ENCODE results near the gene GZMA.

GZMA gene

GRCh38 chr5:55066277-55066676, 36.2 kb upstream of the GZMA start:
- Histone ChIP-seq H3K4me3 (ENCODE audit: low read length) (no peak overlapping the region), H3K4me1 (ENCODE audit: control insufficient read depth, low read length) (no peaks in the 10 kb centered on the region), H3K79me2 (ENCODE audit: control insufficient read depth, low read length) (no peaks in the 10 kb centered on the region), H4K20me1 (ENCODE audit: control insufficient read depth, insufficient read depth, low read depth, low read length) (no peaks in the 10 kb centered on the region), H3K9me3 (ENCODE audit: control insufficient read depth, insufficient read depth, low read length) (no peaks in the 10 kb centered on the region), H3K27me3 (ENCODE audit: control insufficient read depth, low read length) (no peaks in the 10 kb centered on the region), H3K27ac (ENCODE audit: low read depth, low read length) (no peak overlapping the region), H3F3A (ENCODE audit: control insufficient read depth, insufficient read depth) (no peaks in the 10 kb centered on the region), H3K4me2 (ENCODE audit: low read length) (no peak overlapping the region), H3K9me2 (replicated peaks; ENCODE audit: control insufficient read depth, low read length) (no peaks in the 10 kb centered on the region), H3K36me3 (ENCODE audit: control insufficient read depth, low read length) (no peaks in the 10 kb centered on the region)
- TF ChIP-seq EZH2phosphoT487 (IDR thresholded peaks at IDR 0.05; ENCODE audit: borderline replicate concordance, low read length) = no peak
- no peak for TF ChIP-seq CTCF (IDR thresholded peaks at IDR 0.05; ENCODE audit: low read depth, low read length, poor library complexity, severe bottlenecking)

GRCh38 chr5:55070968-55071367, 31.5 kb upstream of the GZMA start:
- H3K9me3 ChIP-seq (ENCODE audit: control insufficient read depth, insufficient read depth, low read length) = no peaks in the 10 kb centered on the region
- H3K27me3 ChIP-seq (ENCODE audit: control insufficient read depth, low read length) = no peaks in the 10 kb centered on the region
- no peaks in the 10 kb centered on the region for H3K36me3 ChIP-seq (ENCODE audit: control insufficient read depth, low read length)
- no peaks in the 10 kb centered on the region for H4K20me1 ChIP-seq (ENCODE audit: control insufficient read depth, insufficient read depth, low read depth, low read length)
- no peak overlapping the region for H3K4me2 ChIP-seq (ENCODE audit: low read length)
- TF ChIP-seq CTCF (IDR thresholded peaks at IDR 0.05; ENCODE audit: low read depth, low read length, poor library complexity, severe bottlenecking) (no peak), EZH2phosphoT487 (IDR thresholded peaks at IDR 0.05; ENCODE audit: borderline replicate concordance, low read length) (no peak)
- no peak overlapping the region for H3K27ac ChIP-seq (ENCODE audit: low read depth, low read length)
- H3K79me2 ChIP-seq (ENCODE audit: control insufficient read depth, low read length) = no peaks in the 10 kb centered on the region
- H3K4me1 ChIP-seq (ENCODE audit: control insufficient read depth, low read length) = no peaks in the 10 kb centered on the region
- H3K4me3 ChIP-seq (ENCODE audit: low read length) = no peak overlapping the region
- H3F3A ChIP-seq (ENCODE audit: control insufficient read depth, insufficient read depth) = no peaks in the 10 kb centered on the region
- no peaks in the 10 kb centered on the region for H3K9me2 ChIP-seq (replicated peaks; ENCODE audit: control insufficient read depth, low read length)

- H3K9me2 ChIP-seq (replicated peaks; ENCODE audit: control insufficient read depth, low read length) = no peaks in the 10 kb centered on the region
- TF ChIP-seq EZH2phosphoT487 (IDR thresholded peaks at IDR 0.05; ENCODE audit: borderline replicate concordance, low read length) (no peak), CTCF (IDR thresholded peaks at IDR 0.05; ENCODE audit: low read depth, low read length, poor library complexity, severe bottlenecking) (no peak)
- no peaks in the 10 kb centered on the region for H3K9me3 ChIP-seq (ENCODE audit: control insufficient read depth, insufficient read depth, low read length)
- H3K27ac ChIP-seq (ENCODE audit: low read depth, low read length) = no peak overlapping the region
- H3K4me2 ChIP-seq (ENCODE audit: low read length) = no peak overlapping the region
- no peaks in the 10 kb centered on the region for H3K4me1 ChIP-seq (ENCODE audit: control insufficient read depth, low read length)
- H3K36me3 ChIP-seq (ENCODE audit: control insufficient read depth, low read length) = no peaks in the 10 kb centered on the region
- no peaks in the 10 kb centered on the region for H3K27me3 ChIP-seq (ENCODE audit: control insufficient read depth, low read length)
- no peaks in the 10 kb centered on the region for H3K79me2 ChIP-seq (ENCODE audit: control insufficient read depth, low read length)
- H4K20me1 ChIP-seq (ENCODE audit: control insufficient read depth, insufficient read depth, low read depth, low read length) = no peaks in the 10 kb centered on the region
- no peak overlapping the region for H3K4me3 ChIP-seq (ENCODE audit: low read length)
- H3F3A ChIP-seq (ENCODE audit: control insufficient read depth, insufficient read depth) = no peaks in the 10 kb centered on the region
Measured at GRCh38 chr5:55071413-55071812, 31.0 kb upstream of the GZMA start.

GRCh38 chr5:55072666-55073065, 29.8 kb upstream of the GZMA start:
- Histone ChIP-seq H3K4me2 (ENCODE audit: low read length) (no peak overlapping the region), H3K9me2 (replicated peaks; ENCODE audit: control insufficient read depth, low read length) (no peaks in the 10 kb centered on the region), H3K27me3 (ENCODE audit: control insufficient read depth, low read length) (no peaks in the 10 kb centered on the region), H3K4me3 (ENCODE audit: low read length) (no peak overlapping the region), H3K27ac (ENCODE audit: low read depth, low read length) (no peak overlapping the region), H3F3A (ENCODE audit: control insufficient read depth, insufficient read depth) (no peaks in the 10 kb centered on the region), H3K4me1 (ENCODE audit: control insufficient read depth, low read length) (no peaks in the 10 kb centered on the region), H3K36me3 (ENCODE audit: control insufficient read depth, low read length) (no peaks in the 10 kb centered on the region), H3K79me2 (ENCODE audit: control insufficient read depth, low read length) (no peaks in the 10 kb centered on the region), H4K20me1 (ENCODE audit: control insufficient read depth, insufficient read depth, low read depth, low read length) (no peaks in the 10 kb centered on the region), H3K9me3 (ENCODE audit: control insufficient read depth, insufficient read depth, low read length) (no peaks in the 10 kb centered on the region)
- no peak for TF ChIP-seq CTCF (IDR thresholded peaks at IDR 0.05; ENCODE audit: low read depth, low read length, poor library complexity, severe bottlenecking)
- TF ChIP-seq EZH2phosphoT487 (IDR thresholded peaks at IDR 0.05; ENCODE audit: borderline replicate concordance, low read length) = no peak
